Stimulated activated CD8-positive, alpha-beta memory T cell treated with anti-CD3 and anti-CD28 coated beads, Interleukin-12 subunit alpha, Interleukin-12 subunit beta, amount 100 ng/mL, for 24 hours (primary cell): ENCODE measurements around the gene MON2.
"Not testable (repeated sequence)": the region's sequence is repeated elsewhere in the genome, so short reads cannot be mapped to it uniquely, and the experiment has no call there.

ENCODE experiments used
- DNase-seq: peaks from one replicate; pipeline ENCODE4 v3.0.0-alpha.2; 2020; ENCODE audit errors: extremely low read depth

MON2 gene

GRCh38 chr12:62552906-62553556, 86.4 kb downstream of the MON2 start:
- DNase-seq, result no peak

GRCh38 chr12:62559366-62559765, 92.7 kb downstream of the MON2 start:
- not testable (repeated sequence) for DNase-seq

GRCh38 chr12:62562846-62563245, 96.2 kb downstream of the MON2 start:
- no peak for DNase-seq

- DNase-seq, result no peak
Measured at GRCh38 chr12:62575036-62575435, 108.4 kb downstream of the MON2 start.

- DNase-seq, result no peak
Measured at GRCh38 chr12:62576503-62576902, 109.9 kb downstream of the MON2 start.

- DNase-seq, result no peak
Measured at GRCh38 chr12:62578726-62579125, 112.1 kb downstream of the MON2 start.

GRCh38 chr12:62581288-62582064, 114.8 kb downstream of the MON2 start:
- no peak for DNase-seq

GRCh38 chr12:62582065-62582366, 115.4 kb downstream of the MON2 start:
- DNase-seq, result no peak

- DNase-seq, result no peak
Measured at GRCh38 chr12:62584619-62585018, 118.0 kb downstream of the MON2 start.

GRCh38 chr12:62586850-62587249, 120.2 kb downstream of the MON2 start:
- no peak for DNase-seq

- DNase-seq, result no peak
Measured at GRCh38 chr12:62588916-62589315, 122.3 kb downstream of the MON2 start.

- DNase-seq, result no peak
Measured at GRCh38 chr12:62597253-62597652, 130.6 kb downstream of the MON2 start.

- no peak for DNase-seq
Measured at GRCh38 chr12:62598846-62599245, 132.2 kb downstream of the MON2 start.

GRCh38 chr12:62599854-62600437, 133.3 kb downstream of the MON2 start:
- no peak for DNase-seq

- DNase-seq, result no peak
Measured at GRCh38 chr12:62601765-62602164, 135.1 kb downstream of the MON2 start.

- DNase-seq, result peak; percentile 72
Measured at GRCh38 chr12:62602255-62603060, 135.8 kb downstream of the MON2 start.

GRCh38 chr12:62603061-62603810, 136.6 kb downstream of the MON2 start:
- peak; percentile 49 for DNase-seq

GRCh38 chr12:62603811-62604098, 137.1 kb downstream of the MON2 start:
- DNase-seq, result no peak

GRCh38 chr12:62604373-62604772, 137.7 kb downstream of the MON2 start:
- DNase-seq, result no peak

GRCh38 chr12:62604871-62605270, 138.2 kb downstream of the MON2 start:
- DNase-seq, result no peak

GRCh38 chr12:62605981-62606380, 139.4 kb downstream of the MON2 start:
- no peak for DNase-seq

- DNase-seq, result no peak
Measured at GRCh38 chr12:62606654-62607053, 140.0 kb downstream of the MON2 start.
